BE2C (cell line): ENCODE measurements around the gene MAP3K9. TPM values are rescaled to one million over a fixed set of nuclear protein-coding genes. Genes with fewer than 3 reads are reported as not detected.
"Not testable (repeated sequence)": the region's sequence is repeated elsewhere in the genome, so short reads cannot be mapped to it uniquely, and the experiment has no call there.

Source experiments
- DNase-seq: peaks from one replicate; pipeline ENCODE4 v3.0.0-alpha.2; 2020
- H3K27me3 ChIP-seq: fragments of 250-450 bp; sonication (Bioruptor Pico); 2 replicates; pipeline ENCODE4 v1.5.1; 2020; ENCODE audit warnings: mild to moderate bottlenecking
- H3K36me3 ChIP-seq: fragments of 250-450 bp; sonication (Bioruptor Pico); 2 replicates; pipeline ENCODE4 v1.5.1; 2020; ENCODE audit warnings: mild to moderate bottlenecking
- H3K4me1 ChIP-seq: fragments of 250-450 bp; sonication (Bioruptor Pico); 2 replicates; pipeline ENCODE4 v1.5.1; 2020
- H3K4me3 ChIP-seq: 2 replicates; pipeline ENCODE4 v1.5.1; 2011; ENCODE audit warnings: low read depth, low read length
- H3K9me3 ChIP-seq: fragments of 250-450 bp; sonication (Bioruptor Pico); 2 replicates; pipeline ENCODE4 v1.5.1; 2020
- polyA plus RNA-seq: library from polyadenylated mRNA; unstranded; fragments of >200 nt; gene quantifications from one replicate; pipeline ENCODE4 v1.2.1, GENCODE V29; 2012; ENCODE audit warnings: low read depth, missing spikeins; ENCODE audit not compliant: insufficient read length, insufficient read depth
- TF ChIP-seq, protein P1 (sequence below): IDR thresholded peaks from 2 replicates; pipeline ENCODE4 v1.5.1; 2012; ENCODE audit warnings: mild to moderate bottlenecking, low read depth, low read length

Gene MAP3K9
- 0.28 TPM for polyA plus RNA-seq

DNA sequence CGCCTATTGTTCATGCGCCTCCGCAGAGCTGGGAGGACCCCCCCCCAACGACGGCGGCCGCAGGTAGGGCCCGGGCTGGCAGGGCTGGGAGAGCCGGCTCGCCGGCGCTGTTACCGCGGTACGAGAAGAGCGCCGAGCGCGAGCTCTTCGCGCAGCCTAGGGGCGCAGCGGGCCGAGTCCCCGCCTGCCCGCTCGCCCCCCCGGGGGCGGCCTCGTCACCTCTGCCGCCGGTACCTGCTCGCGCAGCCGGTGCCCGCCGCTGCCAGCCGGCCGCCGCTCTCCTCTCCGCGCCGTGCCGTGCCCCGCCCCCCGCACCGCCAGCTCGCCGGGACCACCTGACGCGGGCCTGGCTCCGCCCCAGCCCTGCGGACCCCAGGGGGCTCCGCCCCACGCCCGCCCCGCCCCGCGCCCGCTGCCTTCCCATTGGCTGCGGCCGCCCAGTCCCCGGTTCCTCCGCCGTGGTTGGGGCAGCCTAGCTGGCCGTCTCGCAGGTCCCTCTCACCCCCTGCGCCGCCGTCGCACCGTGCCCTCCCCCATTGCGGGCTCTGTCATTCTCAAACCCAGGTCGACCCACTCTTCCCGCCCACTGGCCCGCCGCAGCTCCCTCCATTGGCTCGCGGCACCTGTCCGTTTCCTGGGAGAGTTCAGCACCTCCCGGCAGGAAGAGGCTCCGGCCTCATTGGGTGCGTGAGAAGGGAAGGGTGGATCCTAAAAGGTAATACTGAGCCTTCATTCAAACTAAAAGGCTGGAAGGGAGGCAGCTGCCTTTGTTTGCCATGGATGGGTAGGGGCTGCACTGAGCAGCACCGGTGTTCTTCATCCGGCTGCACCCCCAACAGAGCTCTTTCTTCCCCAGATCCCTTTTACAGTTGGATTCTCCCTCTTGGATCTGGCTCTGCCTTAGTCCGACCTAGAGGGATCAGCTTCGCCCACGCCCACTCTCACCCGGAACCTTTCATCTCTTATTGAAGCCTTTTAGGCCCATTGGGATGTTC lies at the start of gene MAP3K9:
TSS of gene MAP3K9 (minus strand) at position 289 of the 995 bp plus-strand sequence. CDS start 342 bp downstream, outside the sequence.
- Histone ChIP-seq H3K4me1 (no peaks in the 10 kb centered on the region), H3K9me3 (no peaks in the 10 kb centered on the region), H3K4me3 (peak within 1 kb of the TSS; percentile 70), H3K36me3 (no peaks in the 10 kb centered on the region), H3K27me3 (peaks cover 30% of the 10 kb centered on the region)
- TF ChIP-seq, protein P1, sequence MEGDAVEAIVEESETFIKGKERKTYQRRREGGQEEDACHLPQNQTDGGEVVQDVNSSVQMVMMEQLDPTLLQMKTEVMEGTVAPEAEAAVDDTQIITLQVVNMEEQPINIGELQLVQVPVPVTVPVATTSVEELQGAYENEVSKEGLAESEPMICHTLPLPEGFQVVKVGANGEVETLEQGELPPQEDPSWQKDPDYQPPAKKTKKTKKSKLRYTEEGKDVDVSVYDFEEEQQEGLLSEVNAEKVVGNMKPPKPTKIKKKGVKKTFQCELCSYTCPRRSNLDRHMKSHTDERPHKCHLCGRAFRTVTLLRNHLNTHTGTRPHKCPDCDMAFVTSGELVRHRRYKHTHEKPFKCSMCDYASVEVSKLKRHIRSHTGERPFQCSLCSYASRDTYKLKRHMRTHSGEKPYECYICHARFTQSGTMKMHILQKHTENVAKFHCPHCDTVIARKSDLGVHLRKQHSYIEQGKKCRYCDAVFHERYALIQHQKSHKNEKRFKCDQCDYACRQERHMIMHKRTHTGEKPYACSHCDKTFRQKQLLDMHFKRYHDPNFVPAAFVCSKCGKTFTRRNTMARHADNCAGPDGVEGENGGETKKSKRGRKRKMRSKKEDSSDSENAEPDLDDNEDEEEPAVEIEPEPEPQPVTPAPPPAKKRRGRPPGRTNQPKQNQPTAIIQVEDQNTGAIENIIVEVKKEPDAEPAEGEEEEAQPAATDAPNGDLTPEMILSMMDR = 0 out of 2 replicates have a peak, but pooled peaks have one; percentile 1
- peak; percentile 94 for DNase-seq

DNA sequence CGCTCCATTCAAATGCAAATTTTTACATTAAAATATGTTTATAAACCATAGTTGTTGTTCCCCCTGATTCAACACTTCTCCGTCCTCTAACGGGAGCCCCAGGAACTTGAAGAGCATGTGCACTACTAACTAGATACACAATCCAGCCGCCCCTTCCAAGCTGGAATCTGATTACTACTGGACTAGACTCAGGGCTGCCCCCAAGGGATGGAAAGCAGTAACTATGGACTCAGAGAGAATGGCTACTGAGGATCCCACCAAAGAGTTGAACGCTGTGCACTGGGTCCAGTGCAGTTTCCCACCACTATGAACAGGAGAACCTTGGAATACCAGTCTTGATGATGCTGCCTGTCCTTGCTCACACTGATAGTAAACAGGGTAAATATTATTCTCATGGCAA lies 49.3 kb upstream of the MAP3K9 start:
- Histone ChIP-seq H3K4me1 (no peaks in the 10 kb centered on the region), H3K4me3 (no peak overlapping the region), H3K27me3 (no peaks in the 10 kb centered on the region; the same call in 1 of the 2 replicates), H3K36me3 (no peaks in the 10 kb centered on the region), H3K9me3 (no peaks in the 10 kb centered on the region)
- TF ChIP-seq, protein P1 = peak; percentile 38
- DNase-seq = peak; percentile 20

DNA sequence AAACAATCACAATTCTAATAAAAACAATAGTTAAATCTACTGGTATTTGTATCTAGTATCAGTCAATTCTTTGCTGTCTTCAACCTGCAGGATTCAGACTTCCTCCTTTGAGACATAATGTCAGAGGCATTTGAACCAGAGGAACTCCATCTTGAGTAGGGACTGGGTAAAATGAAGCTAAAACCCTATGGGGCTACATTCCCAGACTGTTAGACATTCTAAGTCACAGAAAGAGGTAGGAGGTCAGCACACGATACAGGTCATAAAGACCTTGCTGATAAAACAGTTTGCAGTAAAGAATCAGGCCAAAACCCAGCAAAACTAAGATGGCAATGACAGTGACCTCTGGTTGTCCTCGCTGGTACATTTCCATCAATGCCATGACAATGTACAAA lies 48.2 kb upstream of the MAP3K9 start:
- no peaks in the 10 kb centered on the region for H3K9me3 ChIP-seq
- H3K4me3 ChIP-seq = no peak overlapping the region
- TF ChIP-seq, protein P1 = no peak
- H3K4me1 ChIP-seq = no peaks in the 10 kb centered on the region
- no peak for DNase-seq
- H3K36me3 ChIP-seq = no peaks in the 10 kb centered on the region
- H3K27me3 ChIP-seq = peaks cover 2% of the 10 kb centered on the region; the same call in 1 of the 2 replicates

DNA sequence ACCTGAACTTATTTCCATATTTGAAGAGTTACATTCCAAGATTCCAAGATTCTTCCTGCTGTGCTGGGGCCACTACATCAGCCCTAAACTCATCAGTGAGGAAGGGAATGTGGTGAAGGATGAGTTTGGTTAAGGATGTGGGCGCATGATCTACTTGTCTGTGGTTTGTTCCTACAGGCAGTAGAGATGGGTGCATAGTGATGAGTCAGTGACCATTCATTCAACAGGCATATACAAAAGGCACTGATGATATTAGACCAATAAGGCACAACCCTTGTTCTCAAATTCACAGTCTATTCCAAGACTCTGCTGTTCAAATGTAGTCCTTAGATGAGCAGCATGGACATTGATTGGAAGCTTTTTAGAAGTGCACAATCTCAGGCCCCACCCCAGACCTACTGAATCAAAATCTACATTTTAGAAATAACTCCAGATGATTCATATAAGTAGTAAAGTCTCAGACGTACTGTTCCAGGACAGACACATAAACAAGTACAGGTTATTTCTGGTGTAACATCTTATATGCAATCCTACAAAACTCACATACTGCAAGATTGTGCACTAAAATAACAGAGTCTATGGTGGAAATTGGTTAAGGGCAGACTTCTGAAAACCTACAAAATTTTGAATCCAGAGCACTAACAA lies 47.7 kb upstream of the MAP3K9 start:
- Histone ChIP-seq H3K36me3 (no peaks in the 10 kb centered on the region), H3K4me3 (no peak overlapping the region), H3K9me3 (no peaks in the 10 kb centered on the region), H3K27me3 (peaks cover 2% of the 10 kb centered on the region; the same call in 1 of the 2 replicates), H3K4me1 (no peaks in the 10 kb centered on the region)
- TF ChIP-seq, protein P1 = no peak
- no peak for DNase-seq

DNA sequence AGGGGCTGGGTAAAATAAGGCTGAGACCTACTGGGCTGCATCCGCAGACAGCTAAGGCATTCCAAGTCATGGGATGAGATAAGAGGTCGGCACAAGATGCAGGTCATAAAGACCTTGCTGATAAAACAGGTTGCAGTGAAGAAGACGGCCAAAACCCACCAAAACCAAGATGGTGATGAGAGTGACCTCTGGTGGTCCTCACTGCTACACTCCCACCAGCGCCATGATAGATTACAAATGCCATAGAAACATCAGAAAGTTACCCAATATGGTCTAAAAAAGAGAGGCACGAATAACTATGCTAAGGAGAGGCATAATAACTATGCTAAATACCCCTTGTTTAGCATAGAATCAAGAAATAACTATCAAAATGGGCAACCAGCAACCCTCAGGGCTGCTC lies 46.2 kb upstream of the MAP3K9 start:
- H3K9me3 ChIP-seq = no peaks in the 10 kb centered on the region
- H3K27me3 ChIP-seq = 0 out of 2 replicates have a peak, but pooled peaks cover 2% of the 10 kb centered on the region
- no peaks in the 10 kb centered on the region for H3K4me1 ChIP-seq
- TF ChIP-seq, protein P1 = peak; percentile 14; the same call in 1 of the 2 replicates
- DNase-seq = no peak
- H3K36me3 ChIP-seq = no peaks in the 10 kb centered on the region
- H3K4me3 ChIP-seq = no peak overlapping the region

DNA sequence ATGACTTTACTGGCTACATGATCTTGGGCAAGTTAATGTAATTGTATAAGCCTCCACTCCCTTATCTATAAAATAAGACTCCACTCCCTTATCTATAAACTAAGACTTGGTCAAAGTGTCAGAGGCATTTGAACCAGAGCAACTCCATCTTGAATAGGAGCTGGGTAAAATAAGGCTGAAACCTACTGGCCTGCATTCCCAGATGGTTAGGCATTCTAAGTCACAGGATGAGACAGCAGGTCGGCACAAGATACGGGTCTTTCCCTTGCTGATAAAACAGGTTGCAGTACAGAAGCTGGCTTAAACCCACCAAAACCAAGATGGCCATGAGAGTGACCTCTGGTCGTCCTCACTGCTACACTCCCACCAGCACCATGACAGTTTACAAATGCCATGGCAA lies 44.3 kb upstream of the MAP3K9 start:
- not testable (repeated sequence) for H3K4me1 ChIP-seq, H3K27me3 ChIP-seq, DNase-seq, H3K36me3 ChIP-seq, H3K4me3 ChIP-seq, H3K9me3 ChIP-seq
